Sigmoid colon (tissue), 3 donors: ENCODE data around the gene DDR1.

Experiments used
- CTCF ChIP-seq, 4 experiments: fragments of 450-650 bp in 3 of 4; fragments of 200-600 bp in 1 of 4; IDR thresholded peaks; one replicate each; pipeline ENCODE4 v1.5.1; 2016 to 2019; ENCODE audit warnings: antibody characterized with exemption in 4 of 4, mild to moderate bottlenecking in 3 of 4, moderate library complexity in 2 of 4
- POLR2A ChIP-seq, 2 donors: fragments of 450-650 bp; IDR thresholded peaks; one replicate each; pipeline ENCODE4 v1.6.1; 2016; ENCODE audit warnings: antibody characterized with exemption in 2 of 2, mild to moderate bottlenecking in 2 of 2, moderate library complexity in 2 of 2

GRCh38 chr6:30948811-30949210, 64.5 kb downstream of the DDR1 start:
- TF ChIP-seq CTCF (IDR thresholded peaks at IDR 0.05) (no peak), POLR2A (IDR thresholded peaks at IDR 0.05) (no peak)
